Ovary (tissue), 9 donors: ENCODE results near the gene TSACC. TPM values are rescaled to one million over a fixed set of nuclear protein-coding genes. Genes with fewer than 3 reads are reported as not detected.

Source experiments
- DNase-seq, 5 donors: peaks; one replicate each; pipeline ENCODE4 v3.0.0-alpha.2; 2019 to 2020
- H3K27ac ChIP-seq, 2 donors: fragments of 200-600 bp; one replicate each; pipeline versions ENCODE4 v1.5.1 to v1.8.0; 2019 to 2022
- H3K27me3 ChIP-seq: fragments of 200-600 bp; one replicate; pipeline ENCODE4 v1.8.0; 2022
- H3K36me3 ChIP-seq: fragments of 200-600 bp; sonication (generic); one replicate; pipeline ENCODE4 v1.5.1; 2019
- H3K4me1 ChIP-seq: one replicate; pipeline ENCODE4 v1.8.1; 2013; ENCODE audit warnings: mild to moderate bottlenecking, moderate library complexity; ENCODE audit not compliant: insufficient read depth
- H3K4me3 ChIP-seq: fragments of 200-600 bp; sonication (generic); one replicate; pipeline ENCODE4 v1.5.1; 2017
- H3K9me3 ChIP-seq, 2 donors: fragments of 200-600 bp in 1 of 2; sonication (generic) in 1 of 2; one replicate each; pipeline versions ENCODE4 v1.5.1 to v1.8.1; 2013 to 2019; ENCODE audit warnings: mild to moderate bottlenecking in 1 of 2, moderate library complexity in 1 of 2
- EP300 ChIP-seq: sonication (generic); formaldehyde crosslinking; IDR thresholded peaks from one replicate; pipeline ENCODE4 v1.6.1; 2017; ENCODE audit warnings: antibody characterized with exemption
- POLR2A ChIP-seq: fragments of 450-650 bp; IDR thresholded peaks from one replicate; pipeline ENCODE4 v1.6.1; 2017; ENCODE audit warnings: antibody characterized with exemption, mild to moderate bottlenecking, moderate library complexity
- WGBS, 3 donors: extraction: QIAGEN DNeasy Blood & Tissue Kit in 1 of 3; methylation state at CpG; one replicate each; pipeline versions ENCODE4 v1.1.5 to v1.1.7; 2013 to 2017; 5-methylcytosine and 5-hydroxymethylcytosine counted together
- intact Hi-C, 4 donors: fragments of 100-400 bp; cut with DNase I; formaldehyde crosslinking; loops; one replicate each; pipeline versions ENCODE4 v1.11.0 to v1.15.1; 2022 to 2023
- polyA plus RNA-seq, 2 donors: library from polyadenylated mRNA; stranded (reverse); fragments of 200-250 nt in 1 of 2; fragments of 350-450 nt in 1 of 2; fragmentation: Illumina TruSeq in 1 of 2; extraction: RNeasy Lipid Tissue Mini Kit (QIAGEN cat#74804) in 1 of 2; gene quantifications; one replicate each; pipeline ENCODE4 v1.2.3, GENCODE V29; 2013 to 2014
- total RNA-seq, 7 donors: library from RNA; depleted of rRNA in 2 of 7; stranded (reverse); fragments of >200 nt in 2 of 7; fragmentation: NEBNext Ultra II Directional in 3 of 7; extraction: Animal tissue kit (Norgen Biotek cat#: 25700) in 3 of 7; gene quantifications; one replicate each; pipeline versions ENCODE4 v1.1.0 to v1.2.4, GENCODE V29; 2016 to 2023
- TF ChIP-seq, protein P1 (sequence below), 3 donors: fragments of 450-650 bp in 2 of 3; fragments of 200-600 bp in 1 of 3; IDR thresholded peaks; one replicate each; pipeline versions ENCODE4 v1.5.1 to v1.8.0; 2016 to 2022; ENCODE audit warnings: antibody characterized with exemption in 3 of 3, mild to moderate bottlenecking in 1 of 3
- donor health status: DM: no; HTN: no; CAD: no; lungs with moderate emphysema.
- donor health status: DM: no; HTN: no; CAD: no.
- donor health status: Bipolar disorder and iron deficiency.
- donor health status: DM: yes; HTN: yes; CAD: no.
- donor health status: DM: no; HTN: no; CAD: no.
- donor health status: DM: yes; HTN: yes; CAD: no.

The TSACC gene
- total and polyA plus RNA-seq, 9 donors, result 1.00 TPM; not detected in 8

- H3K27me3 ChIP-seq, result no peaks in the 10 kb centered on the region
- intact Hi-C loops, result loop anchor here in 3 of 4 donors (1.0 to 10.0 kb wide), 4 partner anchors 27 to 257 kb away; partner anchors contain the start of gene HAPLN2 (in 1 of the 3)
Observed at GRCh38 chr1:156357977-156358376, 19.7 kb downstream of the TSACC start.

DNA sequence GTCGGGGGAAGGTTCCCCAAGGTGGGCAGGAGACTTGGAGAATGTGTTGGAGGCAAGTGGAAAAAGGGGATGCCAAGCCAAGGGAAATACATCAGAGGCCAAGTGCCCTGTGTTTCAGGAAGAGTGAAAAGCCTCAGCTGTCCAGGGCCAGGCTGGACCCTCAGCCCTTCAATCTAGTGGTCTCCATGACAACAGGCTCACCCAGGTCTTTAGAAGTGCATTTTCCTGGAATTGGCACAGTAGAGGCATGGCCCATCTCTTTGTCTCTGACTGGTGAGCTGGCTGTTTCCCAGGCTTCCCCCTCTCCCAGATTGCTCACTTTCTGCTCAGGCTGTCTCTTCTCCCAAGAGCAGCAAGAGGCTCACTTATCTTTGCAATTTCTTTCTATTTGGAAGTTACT, 20.3 kb downstream of the TSACC start:
- Histone ChIP-seq H3K4me1 (no peaks in the 10 kb centered on the region), H3K27ac (no peak overlapping the region), H3K4me3 (no peak overlapping the region), H3K27me3 (no peaks in the 10 kb centered on the region), H3K9me3 (no peaks in the 10 kb centered on the region), H3K36me3 (no peaks in the 10 kb centered on the region)
- TF ChIP-seq, protein P1, sequence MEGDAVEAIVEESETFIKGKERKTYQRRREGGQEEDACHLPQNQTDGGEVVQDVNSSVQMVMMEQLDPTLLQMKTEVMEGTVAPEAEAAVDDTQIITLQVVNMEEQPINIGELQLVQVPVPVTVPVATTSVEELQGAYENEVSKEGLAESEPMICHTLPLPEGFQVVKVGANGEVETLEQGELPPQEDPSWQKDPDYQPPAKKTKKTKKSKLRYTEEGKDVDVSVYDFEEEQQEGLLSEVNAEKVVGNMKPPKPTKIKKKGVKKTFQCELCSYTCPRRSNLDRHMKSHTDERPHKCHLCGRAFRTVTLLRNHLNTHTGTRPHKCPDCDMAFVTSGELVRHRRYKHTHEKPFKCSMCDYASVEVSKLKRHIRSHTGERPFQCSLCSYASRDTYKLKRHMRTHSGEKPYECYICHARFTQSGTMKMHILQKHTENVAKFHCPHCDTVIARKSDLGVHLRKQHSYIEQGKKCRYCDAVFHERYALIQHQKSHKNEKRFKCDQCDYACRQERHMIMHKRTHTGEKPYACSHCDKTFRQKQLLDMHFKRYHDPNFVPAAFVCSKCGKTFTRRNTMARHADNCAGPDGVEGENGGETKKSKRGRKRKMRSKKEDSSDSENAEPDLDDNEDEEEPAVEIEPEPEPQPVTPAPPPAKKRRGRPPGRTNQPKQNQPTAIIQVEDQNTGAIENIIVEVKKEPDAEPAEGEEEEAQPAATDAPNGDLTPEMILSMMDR (IDR thresholded peaks at IDR 0.05), result no peak
- no peak for TF ChIP-seq EP300
- no peak for TF ChIP-seq POLR2A
- DNase-seq, result no peak
- WGBS, 3 donors, result 90 to 100% (median 91%) methylated on average over 1 of the region's 1 CpG
- intact Hi-C loops, result loop anchor here in 3 of 4 donors (5.0 to 10.0 kb wide), 2 partner anchors 89 to 256 kb away; partner anchors contain the start of gene HAPLN2 (in 1 of the 3)

More at GRCh38 chr1:156357977-156358376, 19.7 kb downstream of the TSACC start:
- Histone ChIP-seq H3K4me3 (no peak overlapping the region), H3K27ac (no peak overlapping the region), H3K9me3 (no peaks in the 10 kb centered on the region), H3K36me3 (no peaks in the 10 kb centered on the region), H3K4me1 (no peaks in the 10 kb centered on the region)
- WGBS, 3 donors, result 94 to 98% (median 96%) methylated on average over 2 of the region's 2 CpGs
- no peak for DNase-seq
- TF ChIP-seq EP300 (no peak), POLR2A (no peak)
- TF ChIP-seq, protein P1 (IDR thresholded peaks at IDR 0.05), result no peak

DNA sequence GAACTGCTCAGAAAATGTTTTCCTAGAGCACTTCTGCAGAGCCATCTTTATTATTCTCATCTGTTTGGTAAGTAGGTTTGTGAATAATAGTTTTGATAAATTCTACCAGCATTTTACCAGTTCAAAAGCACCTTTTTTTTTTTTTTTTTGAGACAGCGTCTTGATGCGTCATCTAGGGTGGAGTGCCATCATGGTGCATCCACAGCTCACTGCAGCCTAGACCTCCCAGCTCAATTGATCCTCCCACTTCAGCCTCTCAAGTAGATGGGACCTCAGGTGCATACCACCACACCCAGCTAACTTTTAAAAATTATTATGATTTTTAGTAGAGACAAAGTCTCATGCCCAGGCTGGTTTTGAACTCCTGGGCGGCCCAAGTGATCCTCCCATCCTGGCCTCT, 20.9 kb downstream of the TSACC start:
- no peak for DNase-seq
- Histone ChIP-seq H3K36me3 (no peaks in the 10 kb centered on the region), H3K4me3 (no peak overlapping the region), H3K27me3 (no peaks in the 10 kb centered on the region), H3K27ac (no peak overlapping the region), H3K9me3 (no peaks in the 10 kb centered on the region), H3K4me1 (no peaks in the 10 kb centered on the region)
- intact Hi-C loops, result loop anchor here in 3 of 4 donors (5.0 to 10.0 kb wide), 2 partner anchors 88 to 256 kb away; partner anchors contain the start of gene HAPLN2 (in 1 of the 3)
- 89 to 98% (median 91%) methylated on average over 3 of the region's 3 CpGs for WGBS, 3 donors
- TF ChIP-seq, protein P1 (IDR thresholded peaks at IDR 0.05), result no peak
- TF ChIP-seq POLR2A, result no peak
- no peak for TF ChIP-seq EP300

DNA sequence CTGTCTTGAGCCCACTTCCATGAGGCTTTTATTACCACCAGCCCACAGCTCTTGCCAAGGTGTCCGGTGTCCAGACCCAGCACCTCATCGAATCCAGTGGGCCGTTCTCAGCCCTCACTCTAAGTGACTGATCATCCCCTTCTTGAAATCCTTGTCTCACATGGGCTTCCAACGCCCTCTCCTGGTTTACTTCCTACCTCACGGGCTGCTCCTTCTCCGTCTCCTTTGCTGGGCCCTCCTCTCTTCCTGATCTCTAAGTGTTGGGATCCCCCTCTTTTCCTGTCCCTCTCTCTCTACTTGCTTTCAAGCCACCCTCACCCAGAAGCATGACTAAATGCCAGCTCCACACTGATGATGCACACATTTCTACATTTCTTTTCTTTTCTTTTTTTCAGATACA, 21.6 kb downstream of the TSACC start:
- 33 to 39% (median 39%) methylated on average over 6 of the region's 6 CpGs for WGBS, 3 donors
- Histone ChIP-seq H3K27me3 (no peaks in the 10 kb centered on the region), H3K4me3 (no peak overlapping the region), H3K9me3 (no peaks in the 10 kb centered on the region), H3K36me3 (no peaks in the 10 kb centered on the region), H3K27ac (no peak overlapping the region), H3K4me1 (no peaks in the 10 kb centered on the region)
- intact Hi-C loops, result loop anchor here in 3 of 4 donors (5.0 to 10.0 kb wide), 2 partner anchors 87 to 255 kb away; partner anchors contain the start of gene HAPLN2 (in 1 of the 3)
- TF ChIP-seq EP300, result no peak
- TF ChIP-seq, protein P1 (IDR thresholded peaks at IDR 0.05), result no peak
- no peak for TF ChIP-seq POLR2A
- DNase-seq, result no peak
